PC-9 (cell line): ENCODE results near the gene DAP3.
"Not testable (repeated sequence)": the region's sequence is repeated elsewhere in the genome, so short reads cannot be mapped to it uniquely, and the experiment has no call there.

Source experiments
- CTCF ChIP-seq: fragments of 200-600 bp; sonication (generic); conservative IDR thresholded peaks from 2 replicates; pipeline ENCODE4 v1.6.1; 2017; ENCODE audit warnings: mixed run types, antibody characterized with exemption, mild to moderate bottlenecking, moderate library complexity
- EZH2 ChIP-seq: fragments of 200-600 bp; sonication (generic); IDR thresholded peaks from 2 replicates; pipeline ENCODE4 v1.8.0; 2017; ENCODE audit warnings: antibody characterized with exemption, low read depth

DNA sequence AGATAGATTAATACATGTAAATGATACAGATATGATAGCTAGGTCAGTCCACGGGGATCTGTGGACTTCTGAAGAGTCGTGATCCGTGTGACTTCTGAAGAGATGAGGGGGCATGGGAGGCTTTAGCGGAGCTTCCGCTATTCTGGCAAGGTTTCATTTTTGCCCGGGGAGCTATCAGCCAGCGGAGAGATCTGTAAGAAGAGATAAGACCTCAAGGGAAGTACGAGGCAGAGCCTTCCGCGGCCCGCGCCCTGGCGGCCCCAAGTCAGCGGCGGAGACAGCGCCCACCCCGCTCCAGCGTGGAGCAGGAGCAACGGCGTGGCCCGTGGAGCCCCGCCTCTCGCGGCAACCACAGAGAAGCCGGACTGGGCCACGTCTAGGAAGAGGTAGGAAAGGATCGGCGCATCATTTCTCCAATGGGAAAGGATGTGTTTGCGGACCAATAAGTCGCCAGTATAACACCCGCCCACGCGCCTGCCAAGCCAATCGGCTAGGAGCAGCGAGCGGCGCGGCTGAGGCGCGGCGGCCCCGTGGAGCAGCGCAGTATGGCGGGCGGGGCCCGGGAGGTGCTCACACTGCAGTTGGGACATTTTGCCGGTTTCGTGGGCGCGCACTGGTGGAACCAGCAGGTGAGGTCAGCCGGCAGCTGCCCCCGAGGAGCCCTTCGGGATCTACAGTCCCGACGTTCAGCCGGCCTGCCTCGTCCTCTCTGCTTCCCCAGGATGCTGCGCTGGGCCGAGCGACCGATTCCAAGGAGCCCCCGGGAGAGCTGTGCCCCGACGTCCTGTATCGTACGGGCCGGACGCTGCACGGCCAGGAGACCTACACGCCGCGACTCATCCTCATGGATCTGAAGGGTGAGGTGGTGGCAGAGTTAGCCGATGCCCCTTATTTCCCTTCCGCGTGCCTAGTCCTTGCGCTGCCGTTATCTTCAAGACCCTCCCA lies 56.7 kb downstream of the DAP3 start:
- TF ChIP-seq CTCF, EZH2: not testable (repeated sequence)
